GM23248 (cell line): Measurements from ENCODE around the gene TCN1. TPM values are rescaled to one million over a fixed set of nuclear protein-coding genes. Genes with fewer than 3 reads are reported as not detected.
A peak's percentile ranks its signal among the peaks of the same experiment; 100 is the strongest.
"Not testable (repeated sequence)": the region's sequence is repeated elsewhere in the genome, so short reads cannot be mapped to it uniquely, and the experiment has no call there.

Experiments used
- DNase-seq: peaks from one replicate; pipeline ENCODE4 v3.0.0-alpha.2; 2015
- H2AFZ ChIP-seq: fragments of 200-600 bp; sonication (generic); 2 replicates; pipeline ENCODE4 v1.6.1; 2016; ENCODE audit warnings: antibody characterized with exemption
- H3F3A ChIP-seq: fragments of 200-600 bp; sonication (generic); 2 replicates; pipeline ENCODE4 v1.6.1; 2016; ENCODE audit warnings: mild to moderate bottlenecking, antibody characterized with exemption, mixed run types; ENCODE audit not compliant: insufficient read depth
- H3K27ac ChIP-seq: fragments of 200-600 bp; sonication (generic); 2 replicates; pipeline ENCODE4 v1.5.1; 2016; ENCODE audit warnings: mild to moderate bottlenecking
- H3K27me3 ChIP-seq: fragments of 200-600 bp; sonication (generic); replicated peaks from 2 replicates; pipeline ENCODE4 v1.6.1; 2016; ENCODE audit warnings: mild to moderate bottlenecking; ENCODE audit not compliant: insufficient read depth
- H3K36me3 ChIP-seq: fragments of 200-600 bp; sonication (generic); 2 replicates; pipeline ENCODE4 v1.6.1; 2016; ENCODE audit warnings: low read depth, mild to moderate bottlenecking
- H3K4me1 ChIP-seq: fragments of 200-600 bp; sonication (generic); 2 replicates; pipeline ENCODE4 v1.6.1; 2016; ENCODE audit warnings: mild to moderate bottlenecking; ENCODE audit not compliant: insufficient read depth
- H3K4me2 ChIP-seq: fragments of 200-600 bp; sonication (generic); one replicate; pipeline ENCODE4 v1.6.1; 2016; ENCODE audit warnings: mild to moderate bottlenecking; ENCODE audit not compliant: unreplicated experiment
- H3K4me3 ChIP-seq: fragments of 200-600 bp; sonication (generic); 2 replicates; pipeline ENCODE4 v1.5.1; 2016; ENCODE audit warnings: mild to moderate bottlenecking
- H3K79me2 ChIP-seq: fragments of 200-600 bp; sonication (generic); 2 replicates; pipeline ENCODE4 v1.6.1; 2016; ENCODE audit warnings: mild to moderate bottlenecking; ENCODE audit not compliant: insufficient read depth
- H3K9ac ChIP-seq: fragments of 200-600 bp; sonication (generic); 2 replicates; pipeline ENCODE4 v1.6.1; 2016; ENCODE audit warnings: mild to moderate bottlenecking
- H3K9me2 ChIP-seq: fragments of 200-600 bp; sonication (generic); 2 replicates; pipeline ENCODE4 v1.6.1; 2016; ENCODE audit warnings: mixed run types, mild to moderate bottlenecking, moderate library complexity; ENCODE audit not compliant: insufficient read depth
- H3K9me3 ChIP-seq: fragments of 200-600 bp; sonication (generic); one replicate; pipeline ENCODE4 v1.6.1; 2017; ENCODE audit warnings: low read depth
- H4K20me1 ChIP-seq: fragments of 200-600 bp; sonication (generic); 2 replicates; pipeline ENCODE4 v1.6.0; 2016; ENCODE audit not compliant: insufficient read depth
- EZH2 ChIP-seq: fragments of 200-600 bp; sonication (generic); IDR thresholded peaks from 2 replicates; pipeline ENCODE4 v1.6.1; 2018; ENCODE audit warnings: antibody characterized with exemption, mild to moderate bottlenecking; ENCODE audit not compliant: insufficient read depth, poor library complexity, severe bottlenecking
- EZH2phosphoT487 ChIP-seq: fragments of 200-600 bp; sonication (generic); IDR thresholded peaks from 2 replicates; pipeline ENCODE4 v1.6.1; 2018; ENCODE audit warnings: antibody characterized with exemption, moderate library complexity, mild to moderate bottlenecking, low read depth; ENCODE audit not compliant: insufficient read depth
- WGBS, 2 experiments: methylation state at CpG; one replicate each; pipeline ENCODE4 v1.1.6; 2015 to 2017; ENCODE audit warnings: low lambda C conversion rate in 2 of 2, low coverage in 1 of 2; ENCODE audit errors: missing lambda C conversion rate in 2 of 2; 5-methylcytosine and 5-hydroxymethylcytosine counted together
- in situ Hi-C: fragments of 300-500 bp; cut with MboI; formaldehyde crosslinking; loops from 2 replicates; pipeline ENCODE4 v1.15.0; 2020
- polyA plus RNA-seq: library from polyadenylated mRNA; unstranded; fragments of >200 nt; fragmentation: Nextera tagmentation; extraction: Ambion mirVana; gene quantifications from 2 replicates; pipeline ENCODE4 v1.2.1, GENCODE V29; 2016
- total RNA-seq: library from RNA; depleted of rRNA; stranded (reverse); fragments of >200 nt; shearing (Covaris generic); gene quantifications from 2 replicates; pipeline ENCODE4 v1.2.3, GENCODE V29; 2014

Gene TCN1
- total and polyA plus RNA-seq, 2 experiments from 2014 or later: not detected

- in situ Hi-C loops: no loop called here
- Histone ChIP-seq H3K27me3 (no peaks in the 10 kb centered on the region), H2AFZ (no peak overlapping the region), H3K9me3 (no peaks in the 10 kb centered on the region), H3K9me2 (no peaks in the 10 kb centered on the region), H3K27ac (no peak overlapping the region), H3K4me1 (no peaks in the 10 kb centered on the region), H4K20me1 (no peaks in the 10 kb centered on the region), H3K4me3 (no peak overlapping the region), H3K4me2 (no peak overlapping the region), H3K36me3 (no peaks in the 10 kb centered on the region), H3K9ac (no peak overlapping the region), H3F3A (no peaks in the 10 kb centered on the region), H3K79me2 (no peaks in the 10 kb centered on the region)
- DNase-seq: no peak
- WGBS, 2 experiments: 42 to 48% methylated on average over 11 of the region's 11 CpGs
- no peak for TF ChIP-seq EZH2
- TF ChIP-seq EZH2phosphoT487: no peak
These were observed 33.2 kb upstream of the TCN1 start for GRCh38 chr11:59899532-59899931.

- TF ChIP-seq EZH2 (no peak), EZH2phosphoT487 (no peak)
These were observed 32.4 kb upstream of the TCN1 start for GRCh38 chr11:59898650-59899049.

GRCh38 chr11:59898046-59898445 is 31.8 kb upstream of the TCN1 start:
- Histone ChIP-seq H3K4me3 (no peak overlapping the region), H4K20me1 (no peaks in the 10 kb centered on the region), H3K4me1 (no peaks in the 10 kb centered on the region), H3K9ac (no peak overlapping the region), H2AFZ (no peak overlapping the region), H3K36me3 (no peaks in the 10 kb centered on the region), H3K27ac (no peak overlapping the region), H3K9me3 (no peaks in the 10 kb centered on the region), H3K27me3 (no peaks in the 10 kb centered on the region), H3F3A (no peaks in the 10 kb centered on the region), H3K4me2 (no peak overlapping the region), H3K9me2 (no peaks in the 10 kb centered on the region), H3K79me2 (no peaks in the 10 kb centered on the region)
- no peak for DNase-seq
- no peak for TF ChIP-seq EZH2
- no peak for TF ChIP-seq EZH2phosphoT487
- in situ Hi-C loops: no loop called here
- WGBS, 2 experiments: 83 to 85% methylated on average over 31 of the region's 31 CpGs

More at GRCh38 chr11:59898650-59899049, 32.4 kb upstream of the TCN1 start:
- Histone ChIP-seq H3F3A (no peaks in the 10 kb centered on the region), H3K27me3 (no peaks in the 10 kb centered on the region), H2AFZ (no peak overlapping the region), H3K9ac (no peak overlapping the region), H3K9me2 (no peaks in the 10 kb centered on the region), H3K4me2 (no peak overlapping the region), H3K4me3 (no peak overlapping the region), H4K20me1 (no peaks in the 10 kb centered on the region), H3K79me2 (no peaks in the 10 kb centered on the region), H3K27ac (no peak overlapping the region), H3K4me1 (no peaks in the 10 kb centered on the region), H3K36me3 (no peaks in the 10 kb centered on the region), H3K9me3 (no peaks in the 10 kb centered on the region)
- 40 to 48% methylated on average over 7 of the region's 7 CpGs for WGBS, 2 experiments
- no peak for DNase-seq
- in situ Hi-C loops: no loop called here

DNA sequence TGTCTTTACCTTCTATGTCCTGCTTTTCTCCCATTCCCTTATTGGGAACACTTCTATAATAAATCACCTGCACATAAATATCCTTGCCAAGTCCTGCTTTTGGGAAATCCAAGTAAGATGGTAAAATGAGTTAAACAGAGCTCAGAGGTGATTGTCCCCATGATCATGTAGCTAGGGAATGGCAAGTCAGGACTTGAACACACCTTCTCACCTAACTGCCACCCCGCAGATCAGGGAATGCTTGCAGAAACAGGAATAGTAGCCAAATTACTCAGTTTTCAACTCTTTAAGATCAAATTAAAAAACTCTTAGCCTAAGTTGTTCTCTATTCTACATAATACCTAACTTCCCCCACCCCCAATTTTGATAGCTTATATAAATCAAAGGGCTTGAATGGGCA is 28.3 kb upstream of the TCN1 start:
- Histone ChIP-seq H3K36me3 (no peaks in the 10 kb centered on the region), H2AFZ (no peak overlapping the region), H3K27ac (no peak overlapping the region), H3K79me2 (no peaks in the 10 kb centered on the region), H3K27me3 (no peaks in the 10 kb centered on the region), H3K9ac (no peak overlapping the region), H3K4me2 (no peak overlapping the region), H3K9me2 (no peaks in the 10 kb centered on the region), H3K9me3 (no peaks in the 10 kb centered on the region), H4K20me1 (no peaks in the 10 kb centered on the region), H3K4me3 (no peak overlapping the region), H3K4me1 (no peaks in the 10 kb centered on the region), H3F3A (no peaks in the 10 kb centered on the region)
- no peak for DNase-seq
- in situ Hi-C loops: no loop called here
- WGBS, 2 experiments: 19 to 25% methylated on average over 1 of the region's 1 CpG
- no peak for TF ChIP-seq EZH2phosphoT487
- TF ChIP-seq EZH2: no peak

DNA sequence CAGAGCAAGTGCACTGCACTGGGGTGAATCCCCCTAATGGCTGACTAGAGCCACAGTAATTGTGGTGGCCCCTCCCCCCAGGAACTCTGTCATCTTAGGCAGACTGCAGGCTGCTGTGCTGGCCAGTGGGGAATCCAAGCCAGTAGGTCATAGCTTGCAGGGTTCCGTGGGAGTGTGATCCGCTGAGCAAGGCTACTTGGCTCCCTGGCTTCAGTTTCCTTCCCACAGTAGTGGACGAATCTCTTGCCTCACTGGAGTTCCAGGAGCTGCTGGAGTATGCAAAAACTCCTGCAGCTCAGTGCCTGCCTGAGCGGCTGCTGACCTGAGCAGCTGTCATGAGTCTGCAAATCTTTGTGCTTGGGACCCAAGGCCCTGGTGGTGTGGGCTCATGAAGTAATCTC is 25.5 kb upstream of the TCN1 start:
- no peak overlapping the region for H3K4me2 ChIP-seq
- no peaks in the 10 kb centered on the region for H3K27me3 ChIP-seq
- H3K27ac ChIP-seq: no peak overlapping the region
- no peak overlapping the region for H3K9ac ChIP-seq
- H3K9me3 ChIP-seq: no peaks in the 10 kb centered on the region
- no peaks in the 10 kb centered on the region for H3K9me2 ChIP-seq
- H3K4me1 ChIP-seq: no peaks in the 10 kb centered on the region
- in situ Hi-C loops: no loop called here
- 10 to 13% methylated on average over 4 of the region's 4 CpGs for WGBS, 2 experiments
- H3K36me3 ChIP-seq: no peaks in the 10 kb centered on the region
- no peaks in the 10 kb centered on the region for H3F3A ChIP-seq
- peak; percentile 10 for DNase-seq
- H3K79me2 ChIP-seq: no peaks in the 10 kb centered on the region
- H3K4me3 ChIP-seq: no peak overlapping the region
- no peak overlapping the region for H2AFZ ChIP-seq
- no peaks in the 10 kb centered on the region for H4K20me1 ChIP-seq
- TF ChIP-seq EZH2: no peak

DNA sequence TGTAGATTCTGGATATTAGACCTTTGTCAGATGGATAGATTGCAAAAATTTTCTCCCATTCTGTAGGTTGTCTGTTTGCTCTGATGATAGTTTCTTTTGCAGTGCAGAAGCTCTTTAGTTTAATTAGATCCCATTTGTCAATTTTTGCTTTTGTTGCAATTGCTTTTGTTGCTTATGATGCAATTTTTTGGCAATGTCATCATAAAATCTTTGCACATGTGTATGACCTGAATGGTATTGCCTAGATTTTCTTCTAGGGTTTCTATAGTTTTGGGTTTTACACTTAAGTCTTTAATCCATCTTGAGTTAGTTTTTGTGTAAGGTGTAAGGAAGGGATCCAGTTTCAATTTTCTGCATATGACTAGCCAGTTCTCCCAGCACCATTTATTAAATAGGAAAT is 20.9 kb upstream of the TCN1 start:
- H3K9me2 ChIP-seq, H3K4me3 ChIP-seq, H2AFZ ChIP-seq, H3K9ac ChIP-seq, H3K4me2 ChIP-seq, H4K20me1 ChIP-seq, H3K79me2 ChIP-seq, H3K27me3 ChIP-seq, H3K4me1 ChIP-seq, in situ Hi-C loops, DNase-seq, H3K27ac ChIP-seq, H3F3A ChIP-seq, H3K36me3 ChIP-seq, H3K9me3 ChIP-seq: not testable (repeated sequence)
